Esophagus muscularis mucosa (tissue), 4 donors: ENCODE results near the gene UBL4A.

ENCODE experiments used
- CTCF ChIP-seq, 3 experiments: fragments of 200-600 bp in 2 of 3; fragments of 450-650 bp in 1 of 3; sonication (generic) in 2 of 3; IDR thresholded peaks; one replicate each; pipeline ENCODE4 v1.5.1; 2017 to 2019; ENCODE audit warnings: antibody characterized with exemption in 3 of 3, mild to moderate bottlenecking in 2 of 3, moderate library complexity in 1 of 3
- EP300 ChIP-seq: sonication (generic); formaldehyde crosslinking; IDR thresholded peaks from one replicate; pipeline ENCODE4 v1.6.1; 2017; ENCODE audit warnings: antibody characterized with exemption
- POLR2AphosphoS5 ChIP-seq, 2 donors: sonication (generic); formaldehyde crosslinking; IDR thresholded peaks; one replicate each; pipeline ENCODE4 v1.6.1; 2017; ENCODE audit warnings: antibody characterized with exemption in 2 of 2

GRCh38 chrX:154515966-154516655, 29.7 kb upstream of the UBL4A start, which contains the start of gene FAM3A:
- TF ChIP-seq CTCF (IDR thresholded peaks at IDR 0.05) (no peak), EP300 (no peak), POLR2AphosphoS5 (IDR thresholded peaks at IDR 0.05) (peak; percentile 74 to 93)
